Hematopoietic multipotent progenitor cell treated with erythropoietin and hydrocortisone succinate and interleukin-3 and kit ligand, for 8 days (in vitro differentiated cells): ENCODE results near the gene CCDC136.

Source experiments
- DNase-seq: peaks from one replicate; pipeline ENCODE4 v3.0.0-alpha.2; 2015

Gene CCDC136

GRCh38 chr7:128791121-128791971 lies at the start of gene CCDC136:
TSS of gene CCDC136 (plus strand) at chr7:128791968. CDS start at chr7:128792412, 444 bp downstream.
- DNase-seq: peak; percentile 59

- no peak for DNase-seq
Measured at GRCh38 chr7:128742206-128742605, 49.6 kb upstream of the CCDC136 start.

GRCh38 chr7:128743112-128743772 lies 48.5 kb upstream of the CCDC136 start:
- DNase-seq: no peak

GRCh38 chr7:128744366-128744905 lies 47.3 kb upstream of the CCDC136 start:
- DNase-seq: no peak

- no peak for DNase-seq
Measured at GRCh38 chr7:128745706-128746105, 46.1 kb upstream of the CCDC136 start.

GRCh38 chr7:128747327-128748079 lies 44.3 kb upstream of the CCDC136 start:
- DNase-seq: no peak

- no peak for DNase-seq
Measured at GRCh38 chr7:128752251-128752650, 39.5 kb upstream of the CCDC136 start.

GRCh38 chr7:128755075-128755818 lies 36.5 kb upstream of the CCDC136 start:
- DNase-seq: no peak

GRCh38 chr7:128755819-128756476 lies 35.8 kb upstream of the CCDC136 start:
- DNase-seq: no peak

- no peak for DNase-seq
Measured at GRCh38 chr7:128757203-128757602, 34.6 kb upstream of the CCDC136 start.

- no peak for DNase-seq
Measured at GRCh38 chr7:128758553-128758952, 33.2 kb upstream of the CCDC136 start.

- no peak for DNase-seq
Measured at GRCh38 chr7:128759242-128759641, 32.5 kb upstream of the CCDC136 start.

- no peak for DNase-seq
Measured at GRCh38 chr7:128763541-128763940, 28.2 kb upstream of the CCDC136 start.

GRCh38 chr7:128767475-128768110 lies 24.2 kb upstream of the CCDC136 start:
- DNase-seq: no peak

- DNase-seq: peak; percentile 71
Measured at GRCh38 chr7:128770233-128770632, 21.5 kb upstream of the CCDC136 start.

GRCh38 chr7:128773604-128774003 lies 18.2 kb upstream of the CCDC136 start:
- DNase-seq: no peak

GRCh38 chr7:128774029-128774689 lies 17.6 kb upstream of the CCDC136 start:
- DNase-seq: no peak

- DNase-seq: peak; percentile 41
Measured at GRCh38 chr7:128774921-128775320, 16.8 kb upstream of the CCDC136 start.

GRCh38 chr7:128775744-128776474 lies 15.9 kb upstream of the CCDC136 start, which contains the start of gene OPN1SW:
TSS of gene OPN1SW (minus strand) at chr7:128775794. CDS start at chr7:128775781, 13 bp downstream.
- DNase-seq: no peak
